Esophagus squamous epithelium (tissue), 4 donors: ENCODE data around the gene SPATA13.

ENCODE experiments used
- POLR2A ChIP-seq, 4 donors: fragments of 450-650 bp; IDR thresholded peaks; one replicate each; pipeline ENCODE4 v1.6.1; 2017; ENCODE audit warnings: antibody characterized with exemption in 4 of 4, mild to moderate bottlenecking in 4 of 4, moderate library complexity in 3 of 4
- TF ChIP-seq, protein P1 (sequence below), 6 experiments: fragments of 450-650 bp in 4 of 6; fragments of 200-600 bp in 2 of 6; sonication (generic) in 2 of 6; IDR thresholded peaks; one replicate each; pipeline ENCODE4 v1.5.1; 2016 to 2019; ENCODE audit warnings: antibody characterized with exemption in 6 of 6, mild to moderate bottlenecking in 4 of 6, moderate library complexity in 4 of 6

DNA sequence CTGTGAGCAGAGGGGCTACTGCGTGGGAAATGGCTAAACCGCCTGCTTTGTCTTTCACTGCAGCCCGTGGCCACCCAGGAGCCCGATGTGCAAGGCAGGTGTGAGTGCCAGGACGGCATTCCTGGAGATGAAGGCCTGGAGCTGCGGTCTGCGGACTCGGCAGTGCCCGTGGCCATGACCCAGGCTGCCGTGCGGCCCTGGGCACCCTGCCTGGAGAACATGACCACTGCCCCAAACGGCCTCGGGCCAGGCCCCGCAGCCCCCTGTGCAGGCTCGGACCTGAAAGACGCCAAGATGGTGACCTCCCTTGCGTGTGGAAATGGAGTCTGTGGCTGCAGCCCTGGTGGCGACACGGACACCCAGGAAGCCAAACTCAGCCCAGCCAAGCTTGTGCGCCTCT lies 62.2 kb downstream of the SPATA13 start:
- TF ChIP-seq, protein P1, sequence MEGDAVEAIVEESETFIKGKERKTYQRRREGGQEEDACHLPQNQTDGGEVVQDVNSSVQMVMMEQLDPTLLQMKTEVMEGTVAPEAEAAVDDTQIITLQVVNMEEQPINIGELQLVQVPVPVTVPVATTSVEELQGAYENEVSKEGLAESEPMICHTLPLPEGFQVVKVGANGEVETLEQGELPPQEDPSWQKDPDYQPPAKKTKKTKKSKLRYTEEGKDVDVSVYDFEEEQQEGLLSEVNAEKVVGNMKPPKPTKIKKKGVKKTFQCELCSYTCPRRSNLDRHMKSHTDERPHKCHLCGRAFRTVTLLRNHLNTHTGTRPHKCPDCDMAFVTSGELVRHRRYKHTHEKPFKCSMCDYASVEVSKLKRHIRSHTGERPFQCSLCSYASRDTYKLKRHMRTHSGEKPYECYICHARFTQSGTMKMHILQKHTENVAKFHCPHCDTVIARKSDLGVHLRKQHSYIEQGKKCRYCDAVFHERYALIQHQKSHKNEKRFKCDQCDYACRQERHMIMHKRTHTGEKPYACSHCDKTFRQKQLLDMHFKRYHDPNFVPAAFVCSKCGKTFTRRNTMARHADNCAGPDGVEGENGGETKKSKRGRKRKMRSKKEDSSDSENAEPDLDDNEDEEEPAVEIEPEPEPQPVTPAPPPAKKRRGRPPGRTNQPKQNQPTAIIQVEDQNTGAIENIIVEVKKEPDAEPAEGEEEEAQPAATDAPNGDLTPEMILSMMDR (IDR thresholded peaks at IDR 0.05) = no peak
- no peak for TF ChIP-seq POLR2A (IDR thresholded peaks at IDR 0.05)
